ENCODE measurements around the gene LPAR5. TPM values are rescaled to one million over a fixed set of nuclear protein-coding genes. Genes with fewer than 3 reads are reported as not detected.

Gene LPAR5
- total and polyA plus RNA-seq, 2 of the 13 experiments (the other 11 are each of a cell fraction or from before 2014, with no cell fraction given): 0.09 to 0.32 TPM

GRCh38 chr12:6662906-6663742, 27.4 kb upstream of the LPAR5 start, which contains the start of gene ING4 (continued):
- TF ChIP-seq ZXDC (CRISPR knock-in tag; IDR thresholded peaks at IDR 0.05) (peak; percentile 14; the same call in 1 of the 2 replicates), ELF4 (CRISPR knock-in tag; IDR thresholded peaks at IDR 0.05; ENCODE audit: borderline replicate concordance) (peak; percentile 100), NAIF1 (CRISPR knock-in tag; IDR thresholded peaks at IDR 0.05; ENCODE audit: borderline replicate concordance) (no peak; the same call in 1 of the 2 replicates), CBX2 (IDR thresholded peaks at IDR 0.05; ENCODE audit: low read depth, low read length) (no peak), CBX2 (CRISPR knock-in tag; IDR thresholded peaks at IDR 0.05; ENCODE audit: low read depth) (no peak), DNMT1 (CRISPR knock-in tag; IDR thresholded peaks at IDR 0.05) (no peak), MAFK (conservative IDR thresholded peaks at IDR 0.05 in 1 of 2, IDR thresholded peaks at IDR 0.05 in 1 of 2; ENCODE audit: low read length in 2 of 2) (no peak), CENPT (CRISPR knock-in tag; IDR thresholded peaks at IDR 0.05; ENCODE audit: low read depth) (no peak), ZNF441 (CRISPR knock-in tag; IDR thresholded peaks at IDR 0.05; ENCODE audit: borderline replicate concordance) (0 out of 2 replicates have a peak, but pooled peaks have one; percentile 15), POLR2G (IDR thresholded peaks at IDR 0.05; ENCODE audit: low read depth, low read length) (peak; percentile 79), ZFP36 (IDR thresholded peaks at IDR 0.05; ENCODE audit: borderline replicate concordance, low read depth, low read length, partially characterized antibody) (peak; percentile 34), ETV6 (CRISPR knock-in tag; conservative IDR thresholded peaks at IDR 0.05) (no peak; the same call in 1 of the 2 replicates), RARG (CRISPR knock-in tag; IDR thresholded peaks at IDR 0.05; ENCODE audit: low read depth) (no peak), ZFP36L1 (CRISPR knock-in tag; IDR thresholded peaks at IDR 0.05) (0 out of 2 replicates have a peak, but pooled peaks have one; percentile 18), ZNF703 (CRISPR knock-in tag; IDR thresholded peaks at IDR 0.05; ENCODE audit: borderline replicate concordance) (peak; percentile 51; the same call in 1 of the 2 replicates), NCOA1 (CRISPR knock-in tag; IDR thresholded peaks at IDR 0.05) (no peak), ZBTB2 (CRISPR knock-in tag; IDR thresholded peaks at IDR 0.05; ENCODE audit: low read depth) (peak; percentile 75; the same call in 1 of the 2 replicates), NFKBIZ (CRISPR knock-in tag; IDR thresholded peaks at IDR 0.05) (no peak; the same call in 1 of the 2 replicates), ZNF17 (CRISPR knock-in tag; IDR thresholded peaks at IDR 0.05) (peak; percentile 76; the same call in 1 of the 2 replicates), ZFP62 (CRISPR knock-in tag; IDR thresholded peaks at IDR 0.05) (no peak), UBTF (CRISPR knock-in tag; IDR thresholded peaks at IDR 0.05) (peak; percentile 20; the same call in 1 of the 2 replicates)

All from HepG2 (cell line).